HG02870 (cell line): ENCODE data around the gene DMBX1.

Experiments used
- ATAC-seq: cut with Tn5 transposase; IDR thresholded peaks from one replicate; pipeline ENCODE4 v1.9.1; 2021; ENCODE audit warnings: mild to moderate bottlenecking, moderate library complexity; ENCODE audit not compliant: unreplicated experiment

DMBX1 gene

GRCh38 chr1:46480959-46481646, 8.5 kb upstream of the DMBX1 start:
- no peak for ATAC-seq

GRCh38 chr1:46481961-46482360, 7.7 kb upstream of the DMBX1 start:
- ATAC-seq, result no peak

GRCh38 chr1:46483589-46483988, 6.0 kb upstream of the DMBX1 start:
- no peak for ATAC-seq

GRCh38 chr1:46484783-46485490, 4.7 kb upstream of the DMBX1 start:
- ATAC-seq, result no peak

GRCh38 chr1:46485564-46486431, 3.8 kb upstream of the DMBX1 start:
- no peak for ATAC-seq

- ATAC-seq, result no peak
Measured at GRCh38 chr1:46486432-46487015, 3.1 kb upstream of the DMBX1 start.

GRCh38 chr1:46487818-46488218, 1.8 kb upstream of the DMBX1 start:
- ATAC-seq, result no peak

GRCh38 chr1:46488343-46489168, 1.1 kb upstream of the DMBX1 start:
- ATAC-seq, result no peak

GRCh38 chr1:46489169-46489637, 433 bp upstream of the DMBX1 start:
- no peak for ATAC-seq

- no peak for ATAC-seq
Measured at GRCh38 chr1:46490406-46490655, 695 bp downstream of the DMBX1 start.

GRCh38 chr1:46490656-46491442, 1.2 kb downstream of the DMBX1 start:
- ATAC-seq, result no peak

GRCh38 chr1:46491443-46492268, 2.0 kb downstream of the DMBX1 start:
- no peak for ATAC-seq

- no peak for ATAC-seq
Measured at GRCh38 chr1:46492269-46492853, 2.7 kb downstream of the DMBX1 start.

- no peak for ATAC-seq
Measured at GRCh38 chr1:46492871-46493270, 3.2 kb downstream of the DMBX1 start.

- ATAC-seq, result no peak
Measured at GRCh38 chr1:46493316-46494032, 3.8 kb downstream of the DMBX1 start.

- ATAC-seq, result no peak
Measured at GRCh38 chr1:46494910-46495309, 5.3 kb downstream of the DMBX1 start.

GRCh38 chr1:46495778-46496177, 6.1 kb downstream of the DMBX1 start:
- no peak for ATAC-seq

GRCh38 chr1:46496505-46496904, 6.9 kb downstream of the DMBX1 start:
- no peak for ATAC-seq
